ENCODE results near the gene PTPRD. TPM values are rescaled to one million over a fixed set of nuclear protein-coding genes. Genes with fewer than 3 reads are reported as not detected.

PTPRD gene
- total RNA-seq, 1 donor from 2014 or later: 197 TPM

DNA sequence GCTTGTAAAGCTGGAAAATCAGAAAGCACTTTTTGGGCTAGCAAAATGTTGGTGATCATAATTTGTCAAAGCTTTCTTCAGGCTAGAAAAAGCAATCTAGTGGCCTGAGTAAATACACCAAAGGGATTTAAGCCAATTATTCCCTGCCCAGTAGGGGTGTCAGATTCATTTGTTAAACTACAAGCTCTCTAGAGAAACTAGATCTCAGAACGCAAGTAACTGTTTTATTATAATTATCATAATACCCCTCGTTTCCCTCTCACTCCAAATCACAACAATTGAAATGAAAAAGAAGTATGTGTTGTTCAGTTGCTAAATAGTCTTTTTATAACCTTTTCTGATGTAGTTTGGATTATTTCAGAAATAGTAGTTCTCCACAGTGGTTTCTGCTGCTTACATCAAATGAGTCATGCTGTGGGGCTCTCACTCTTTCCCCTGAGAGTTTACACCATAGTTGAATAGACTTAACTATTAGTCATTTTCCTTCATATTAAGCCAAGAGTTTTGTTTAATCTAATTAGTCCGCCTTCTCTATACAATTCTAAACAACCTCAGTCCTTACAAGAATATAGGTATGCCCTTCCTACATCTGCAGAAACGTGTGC is 1894.6 kb downstream of the PTPRD start:
- Mint-ChIP-seq H3K4me3 (no peak overlapping the region), H3K27ac (no peak overlapping the region)

GRCh38 chr9:8717146-8717545 is 1895.7 kb downstream of the PTPRD start:
- peaks cover 5% of the 10 kb centered on the region for H3K36me3 Mint-ChIP-seq

More for the DNA sequence above, 1894.6 kb downstream of the PTPRD start:
- Mint-ChIP-seq H3K27me3 (no peaks in the 10 kb centered on the region), H3K4me1 (ENCODE audit: unreplicated experiment) (peaks cover 15% of the 10 kb centered on the region), H3K9me3 (no peaks in the 10 kb centered on the region), H3K36me3 (peaks cover 5% of the 10 kb centered on the region)
- TF ChIP-seq CTCF (conservative IDR thresholded peaks at IDR 0.05): no peak
- no peak for DNase-seq (ENCODE audit: extremely low spot score, unreplicated experiment)

DNA sequence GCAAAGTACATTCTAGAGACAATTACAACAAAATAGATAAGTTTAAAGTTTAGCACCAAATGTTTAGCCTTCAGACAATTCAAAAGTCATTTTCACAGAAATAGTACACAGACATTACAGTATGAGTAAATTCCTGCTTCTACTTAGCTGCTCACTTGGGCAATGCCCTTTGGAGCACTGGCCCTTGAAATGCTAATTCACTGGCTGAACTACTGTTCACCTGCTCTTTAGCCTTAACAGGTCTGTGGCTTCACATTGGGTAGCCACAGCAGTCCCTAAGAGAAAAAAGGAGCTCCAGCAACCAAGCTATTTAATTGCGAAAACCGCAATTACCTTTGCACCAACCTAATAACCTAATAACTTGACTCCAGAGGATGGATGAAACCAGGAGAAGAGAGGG is 1897.0 kb downstream of the PTPRD start:
- Mint-ChIP-seq H3K4me1 (ENCODE audit: unreplicated experiment) (peaks cover 12% of the 10 kb centered on the region), H3K27ac (no peak overlapping the region), H3K36me3 (peaks cover 5% of the 10 kb centered on the region), H3K27me3 (no peaks in the 10 kb centered on the region), H3K9me3 (no peaks in the 10 kb centered on the region), H3K4me3 (no peak overlapping the region)
- no peak for DNase-seq (ENCODE audit: extremely low spot score, unreplicated experiment)
- TF ChIP-seq CTCF (conservative IDR thresholded peaks at IDR 0.05): no peak

More at GRCh38 chr9:8717146-8717545, 1895.7 kb downstream of the PTPRD start:
- Mint-ChIP-seq H3K27me3 (no peaks in the 10 kb centered on the region), H3K4me3 (no peak overlapping the region), H3K4me1 (ENCODE audit: unreplicated experiment) (peaks cover 12% of the 10 kb centered on the region), H3K27ac (no peak overlapping the region), H3K9me3 (no peaks in the 10 kb centered on the region)
- no peak for TF ChIP-seq CTCF (conservative IDR thresholded peaks at IDR 0.05)
- DNase-seq (ENCODE audit: extremely low spot score, unreplicated experiment): no peak

- DNase-seq (ENCODE audit: extremely low spot score, unreplicated experiment): no peak
- Mint-ChIP-seq H3K9me3 (no peaks in the 10 kb centered on the region), H3K4me1 (ENCODE audit: unreplicated experiment) (peaks cover 5% of the 10 kb centered on the region), H3K27me3 (no peaks in the 10 kb centered on the region), H3K4me3 (no peak overlapping the region), H3K36me3 (peaks cover 5% of the 10 kb centered on the region), H3K27ac (no peak overlapping the region)
- no peak for TF ChIP-seq CTCF (conservative IDR thresholded peaks at IDR 0.05)
Measured at GRCh38 chr9:8713811-8714165, 1899.0 kb downstream of the PTPRD start.

DNA sequence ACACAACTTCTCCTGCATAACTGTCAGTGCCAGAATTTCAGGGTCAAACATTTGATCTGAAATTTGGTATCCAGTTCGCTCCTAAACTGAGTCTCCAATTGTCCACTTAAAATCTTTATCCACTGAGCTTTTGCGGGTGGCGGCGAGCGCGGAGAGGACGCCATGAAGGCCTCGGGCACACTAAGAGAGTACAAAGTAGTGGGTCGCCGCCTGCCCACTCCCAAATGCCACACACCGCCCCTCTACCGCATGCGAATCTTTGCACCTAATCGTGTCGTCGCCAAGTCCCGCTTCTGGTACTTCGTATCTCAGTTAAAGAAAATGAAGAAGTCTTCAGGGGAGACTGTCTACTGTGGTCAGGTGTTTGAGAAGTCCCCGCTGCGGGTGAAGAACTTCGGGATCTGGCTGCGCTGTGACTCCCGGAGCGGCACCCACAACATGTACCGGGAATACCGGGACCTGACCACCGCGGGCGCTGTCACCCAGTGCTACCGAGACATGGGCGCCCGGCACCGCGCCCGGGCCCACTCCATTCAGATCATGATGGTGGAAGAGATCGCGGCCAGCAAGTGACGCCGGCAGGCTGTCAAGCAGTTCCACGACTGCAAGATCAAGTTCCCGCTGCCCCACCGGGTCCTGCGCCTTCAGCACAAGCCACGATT is 1899.5 kb downstream of the PTPRD start:
- no peak for DNase-seq (ENCODE audit: extremely low spot score, unreplicated experiment)
- Mint-ChIP-seq H3K4me3 (no peak overlapping the region), H3K9me3 (no peaks in the 10 kb centered on the region), H3K4me1 (ENCODE audit: unreplicated experiment) (no peaks in the 10 kb centered on the region), H3K27ac (no peak overlapping the region), H3K36me3 (peaks cover 5% of the 10 kb centered on the region), H3K27me3 (no peaks in the 10 kb centered on the region)
- TF ChIP-seq CTCF (conservative IDR thresholded peaks at IDR 0.05): no peak
